WTC11 (cell line): ENCODE results near the gene NR0B2. TPM values are rescaled to one million over a fixed set of nuclear protein-coding genes. Genes with fewer than 3 reads are reported as not detected.

Source experiments
- ATAC-seq: fragments of 200-7000 bp; cut with Tn5 transposase; 2 replicates; pipeline ENCODE4 v1.10.0; 2021; ENCODE audit warnings: mild to moderate bottlenecking, moderate library complexity
- CTCF ChIA-PET: fragments of 300-600 bp; sonication (Branson Sonifier 250); formaldehyde crosslinking; loops from one replicate; lab custom pipeline; 2021; ENCODE audit warnings: antibody characterized with exemption; lab: Charles Lee
- POLR2A ChIA-PET: fragments of 350-600 bp; sonication (Branson Sonifier 250); formaldehyde crosslinking; loops from one replicate; lab custom pipeline; 2021; ENCODE audit warnings: antibody characterized with exemption; lab: Charles Lee
- DNase-seq: peaks from one replicate; pipeline ENCODE4 v3.0.0; 2021; ENCODE audit warnings: low spot score
- H3K27ac Mint-ChIP-seq: 2 replicates; pipeline ENCODE4 v1.8.0; 2021; ENCODE audit warnings: mixed read lengths
- H3K27me3 Mint-ChIP-seq: 2 replicates; pipeline ENCODE4 v1.8.0; 2021; ENCODE audit warnings: low read depth, mild to moderate bottlenecking, moderate library complexity, mixed read lengths
- H3K36me3 Mint-ChIP-seq: 2 replicates; pipeline ENCODE4 v1.8.0; 2021; ENCODE audit warnings: mixed read lengths
- H3K4me1 Mint-ChIP-seq: 2 replicates; pipeline ENCODE4 v1.8.0; 2022; ENCODE audit warnings: mixed read lengths
- H3K4me3 Mint-ChIP-seq: 2 replicates; pipeline ENCODE4 v1.8.0; 2021; ENCODE audit warnings: mild to moderate bottlenecking, moderate library complexity, mixed read lengths
- H3K9me3 Mint-ChIP-seq: 2 replicates; pipeline ENCODE4 v1.8.0; 2021; ENCODE audit warnings: mixed read lengths
- ATF1 ChIP-seq: sonication (generic); formaldehyde crosslinking; IDR thresholded peaks from 2 replicates; pipeline ENCODE4 v1.8.1; 2023; ENCODE audit warnings: mild to moderate bottlenecking, moderate library complexity, missing genetic modification reagents
- ELF4 ChIP-seq: sonication (generic); formaldehyde crosslinking; IDR thresholded peaks from 2 replicates; pipeline ENCODE4 v1.8.1; 2022; ENCODE audit warnings: low read depth, mild to moderate bottlenecking, moderate library complexity, missing genetic modification reagents
- GABPB1 ChIP-seq: sonication (generic); formaldehyde crosslinking; IDR thresholded peaks from 2 replicates; pipeline ENCODE4 v1.8.1; 2023; ENCODE audit warnings: mild to moderate bottlenecking, missing genetic modification reagents
- GRHL2 ChIP-seq: fragments of 250-450 bp; sonication (Bioruptor Pico); IDR thresholded peaks from 2 replicates; pipeline ENCODE4 v1.8.0; 2022; ENCODE audit warnings: mild to moderate bottlenecking, moderate library complexity; ENCODE audit not compliant: insufficient replicate concordance, severe bottlenecking
- IRF2 ChIP-seq: sonication (generic); formaldehyde crosslinking; IDR thresholded peaks from 2 replicates; pipeline ENCODE4 v1.8.0; 2022; ENCODE audit warnings: low read depth, missing genetic modification reagents, borderline replicate concordance
- JUN ChIP-seq: sonication (generic); formaldehyde crosslinking; IDR thresholded peaks from 2 replicates; pipeline ENCODE4 v1.8.0; 2023; ENCODE audit warnings: mild to moderate bottlenecking, missing genetic modification reagents
- MXD4 ChIP-seq: fragments of 250-450 bp; sonication (Bioruptor Pico); IDR thresholded peaks from 2 replicates; pipeline ENCODE4 v1.8.0; 2021; ENCODE audit warnings: mild to moderate bottlenecking, moderate library complexity, borderline replicate concordance
- NFE2L1 ChIP-seq: sonication (generic); formaldehyde crosslinking; IDR thresholded peaks from 2 replicates; pipeline ENCODE4 v1.8.1; 2023; ENCODE audit warnings: missing genetic modification reagents
- NR3C1 ChIP-seq: sonication (generic); formaldehyde crosslinking; conservative IDR thresholded peaks from 2 replicates; pipeline ENCODE4 v1.8.1; 2023; ENCODE audit warnings: low read depth, mild to moderate bottlenecking, missing genetic modification reagents
- OVOL2 ChIP-seq: fragments of 250-450 bp; sonication (Bioruptor Pico); IDR thresholded peaks from 2 replicates; pipeline ENCODE4 v1.9.0; 2021; ENCODE audit warnings: mild to moderate bottlenecking, borderline replicate concordance
- RORB ChIP-seq: fragments of 250-450 bp; sonication (Bioruptor Pico); IDR thresholded peaks from 2 replicates; pipeline ENCODE4 v1.9.0; 2021; ENCODE audit warnings: mild to moderate bottlenecking
- TEAD1 ChIP-seq: sonication (generic); formaldehyde crosslinking; IDR thresholded peaks from 2 replicates; pipeline ENCODE4 v1.8.0; 2022; ENCODE audit warnings: mild to moderate bottlenecking, missing genetic modification reagents
- TEAD4 ChIP-seq: sonication (generic); formaldehyde crosslinking; IDR thresholded peaks from 2 replicates; pipeline ENCODE4 v1.8.0; 2022; ENCODE audit warnings: mild to moderate bottlenecking, missing genetic modification reagents
- TP53 ChIP-seq: sonication (generic); formaldehyde crosslinking; IDR thresholded peaks from 2 replicates; pipeline ENCODE4 v1.8.1; 2023; ENCODE audit warnings: mild to moderate bottlenecking, missing genetic modification reagents
- ZNF138 ChIP-seq: sonication (generic); formaldehyde crosslinking; conservative IDR thresholded peaks from 2 replicates; pipeline ENCODE4 v1.8.1; 2022; ENCODE audit warnings: mild to moderate bottlenecking, moderate library complexity, missing genetic modification reagents
- ZNF263 ChIP-seq: sonication (generic); formaldehyde crosslinking; IDR thresholded peaks from 2 replicates; pipeline ENCODE4 v1.8.1; 2022; ENCODE audit warnings: low read depth, mild to moderate bottlenecking, moderate library complexity, missing genetic modification reagents
- ZNF532 ChIP-seq: fragments of 250-450 bp; sonication (Bioruptor Pico); IDR thresholded peaks from 2 replicates; pipeline ENCODE4 v1.9.0; 2021; ENCODE audit warnings: mild to moderate bottlenecking, borderline replicate concordance
- total RNA-seq: library from RNA; stranded (reverse); gene quantifications from 3 replicates; pipeline ENCODE4 v1.2.3, GENCODE V29; 2021
- TF ChIP-seq, protein P1 (sequence below): sonication (generic); formaldehyde crosslinking; conservative IDR thresholded peaks from 2 replicates; pipeline ENCODE4 v1.8.1; 2023; ENCODE audit warnings: mild to moderate bottlenecking, low read depth, missing genetic modification reagents, moderate library complexity
- TF ChIP-seq, protein P2 (sequence below): sonication (generic); formaldehyde crosslinking; IDR thresholded peaks from 2 replicates; pipeline ENCODE4 v1.8.0; 2023; ENCODE audit warnings: missing genetic modification reagents
- TF ChIP-seq, protein P3 (sequence below): sonication (generic); formaldehyde crosslinking; IDR thresholded peaks from 2 replicates; pipeline ENCODE4 v1.8.0; 2022; ENCODE audit warnings: missing genetic modification reagents
- TF ChIP-seq, protein P4 (sequence below): sonication (generic); formaldehyde crosslinking; IDR thresholded peaks from 2 replicates; pipeline ENCODE4 v1.8.1; 2022; ENCODE audit warnings: low read depth, mild to moderate bottlenecking, moderate library complexity, missing genetic modification reagents, borderline replicate concordance
- TF ChIP-seq, protein P5 (sequence below): sonication (generic); formaldehyde crosslinking; conservative IDR thresholded peaks from 2 replicates; pipeline ENCODE4 v1.8.1; 2022; ENCODE audit warnings: mild to moderate bottlenecking, missing genetic modification reagents
- TF ChIP-seq, protein P6 (sequence below): sonication (generic); formaldehyde crosslinking; IDR thresholded peaks from 2 replicates; pipeline ENCODE4 v1.8.1; 2022; ENCODE audit warnings: mild to moderate bottlenecking, missing genetic modification reagents, moderate library complexity, borderline replicate concordance

The NR0B2 gene
- total RNA-seq, 1 experiment from 2014 or later: not detected

- no peak for TF ChIP-seq GABPB1 (CRISPR knock-in tag)
- no peak for TF ChIP-seq ELF4 (CRISPR knock-in tag)
- no peak for TF ChIP-seq OVOL2 (CRISPR knock-in tag)
- TF ChIP-seq, protein P1, sequence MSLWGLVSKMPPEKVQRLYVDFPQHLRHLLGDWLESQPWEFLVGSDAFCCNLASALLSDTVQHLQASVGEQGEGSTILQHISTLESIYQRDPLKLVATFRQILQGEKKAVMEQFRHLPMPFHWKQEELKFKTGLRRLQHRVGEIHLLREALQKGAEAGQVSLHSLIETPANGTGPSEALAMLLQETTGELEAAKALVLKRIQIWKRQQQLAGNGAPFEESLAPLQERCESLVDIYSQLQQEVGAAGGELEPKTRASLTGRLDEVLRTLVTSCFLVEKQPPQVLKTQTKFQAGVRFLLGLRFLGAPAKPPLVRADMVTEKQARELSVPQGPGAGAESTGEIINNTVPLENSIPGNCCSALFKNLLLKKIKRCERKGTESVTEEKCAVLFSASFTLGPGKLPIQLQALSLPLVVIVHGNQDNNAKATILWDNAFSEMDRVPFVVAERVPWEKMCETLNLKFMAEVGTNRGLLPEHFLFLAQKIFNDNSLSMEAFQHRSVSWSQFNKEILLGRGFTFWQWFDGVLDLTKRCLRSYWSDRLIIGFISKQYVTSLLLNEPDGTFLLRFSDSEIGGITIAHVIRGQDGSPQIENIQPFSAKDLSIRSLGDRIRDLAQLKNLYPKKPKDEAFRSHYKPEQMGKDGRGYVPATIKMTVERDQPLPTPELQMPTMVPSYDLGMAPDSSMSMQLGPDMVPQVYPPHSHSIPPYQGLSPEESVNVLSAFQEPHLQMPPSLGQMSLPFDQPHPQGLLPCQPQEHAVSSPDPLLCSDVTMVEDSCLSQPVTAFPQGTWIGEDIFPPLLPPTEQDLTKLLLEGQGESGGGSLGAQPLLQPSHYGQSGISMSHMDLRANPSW (CRISPR knock-in tag): no peak
- TF ChIP-seq, protein P2, sequence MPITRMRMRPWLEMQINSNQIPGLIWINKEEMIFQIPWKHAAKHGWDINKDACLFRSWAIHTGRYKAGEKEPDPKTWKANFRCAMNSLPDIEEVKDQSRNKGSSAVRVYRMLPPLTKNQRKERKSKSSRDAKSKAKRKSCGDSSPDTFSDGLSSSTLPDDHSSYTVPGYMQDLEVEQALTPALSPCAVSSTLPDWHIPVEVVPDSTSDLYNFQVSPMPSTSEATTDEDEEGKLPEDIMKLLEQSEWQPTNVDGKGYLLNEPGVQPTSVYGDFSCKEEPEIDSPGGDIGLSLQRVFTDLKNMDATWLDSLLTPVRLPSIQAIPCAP (CRISPR knock-in tag): no peak
- TF ChIP-seq NR3C1 (CRISPR knock-in tag): no peak
- TF ChIP-seq TP53: no peak
- TF ChIP-seq TEAD1 (CRISPR knock-in tag): no peak
- no peak for TF ChIP-seq RORB
- TF ChIP-seq NFE2L1 (CRISPR knock-in tag): no peak
- no peak for TF ChIP-seq TEAD4
- TF ChIP-seq, protein P3, sequence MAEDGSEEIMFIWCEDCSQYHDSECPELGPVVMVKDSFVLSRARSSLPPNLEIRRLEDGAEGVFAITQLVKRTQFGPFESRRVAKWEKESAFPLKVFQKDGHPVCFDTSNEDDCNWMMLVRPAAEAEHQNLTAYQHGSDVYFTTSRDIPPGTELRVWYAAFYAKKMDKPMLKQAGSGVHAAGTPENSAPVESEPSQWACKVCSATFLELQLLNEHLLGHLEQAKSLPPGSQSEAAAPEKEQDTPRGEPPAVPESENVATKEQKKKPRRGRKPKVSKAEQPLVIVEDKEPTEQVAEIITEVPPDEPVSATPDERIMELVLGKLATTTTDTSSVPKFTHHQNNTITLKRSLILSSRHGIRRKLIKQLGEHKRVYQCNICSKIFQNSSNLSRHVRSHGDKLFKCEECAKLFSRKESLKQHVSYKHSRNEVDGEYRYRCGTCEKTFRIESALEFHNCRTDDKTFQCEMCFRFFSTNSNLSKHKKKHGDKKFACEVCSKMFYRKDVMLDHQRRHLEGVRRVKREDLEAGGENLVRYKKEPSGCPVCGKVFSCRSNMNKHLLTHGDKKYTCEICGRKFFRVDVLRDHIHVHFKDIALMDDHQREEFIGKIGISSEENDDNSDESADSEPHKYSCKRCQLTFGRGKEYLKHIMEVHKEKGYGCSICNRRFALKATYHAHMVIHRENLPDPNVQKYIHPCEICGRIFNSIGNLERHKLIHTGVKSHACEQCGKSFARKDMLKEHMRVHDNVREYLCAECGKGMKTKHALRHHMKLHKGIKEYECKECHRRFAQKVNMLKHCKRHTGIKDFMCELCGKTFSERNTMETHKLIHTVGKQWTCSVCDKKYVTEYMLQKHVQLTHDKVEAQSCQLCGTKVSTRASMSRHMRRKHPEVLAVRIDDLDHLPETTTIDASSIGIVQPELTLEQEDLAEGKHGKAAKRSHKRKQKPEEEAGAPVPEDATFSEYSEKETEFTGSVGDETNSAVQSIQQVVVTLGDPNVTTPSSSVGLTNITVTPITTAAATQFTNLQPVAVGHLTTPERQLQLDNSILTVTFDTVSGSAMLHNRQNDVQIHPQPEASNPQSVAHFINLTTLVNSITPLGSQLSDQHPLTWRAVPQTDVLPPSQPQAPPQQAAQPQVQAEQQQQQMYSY (CRISPR knock-in tag): no peak
- TF ChIP-seq JUN (CRISPR knock-in tag): no peak
- no peak for TF ChIP-seq ATF1 (CRISPR knock-in tag)
- TF ChIP-seq MXD4 (CRISPR knock-in tag): no peak
- no peak for TF ChIP-seq GRHL2 (CRISPR knock-in tag)
- Mint-ChIP-seq H3K4me3 (no peak overlapping the region), H3K4me1 (0 out of 2 replicates have a peak, but pooled peaks cover 3% of the 10 kb centered on the region), H3K27me3 (no peaks in the 10 kb centered on the region), H3K36me3 (peaks cover 40% of the 10 kb centered on the region), H3K9me3 (no peaks in the 10 kb centered on the region), H3K27ac (no peak overlapping the region)
- ChIA-PET CTCF (no interaction called here), POLR2A (no interaction called here)
- ATAC-seq: no peak
- DNase-seq: no peak
These were observed 34.0 kb downstream of the NR0B2 start for GRCh38 chr1:26879793-26880192.

DNA sequence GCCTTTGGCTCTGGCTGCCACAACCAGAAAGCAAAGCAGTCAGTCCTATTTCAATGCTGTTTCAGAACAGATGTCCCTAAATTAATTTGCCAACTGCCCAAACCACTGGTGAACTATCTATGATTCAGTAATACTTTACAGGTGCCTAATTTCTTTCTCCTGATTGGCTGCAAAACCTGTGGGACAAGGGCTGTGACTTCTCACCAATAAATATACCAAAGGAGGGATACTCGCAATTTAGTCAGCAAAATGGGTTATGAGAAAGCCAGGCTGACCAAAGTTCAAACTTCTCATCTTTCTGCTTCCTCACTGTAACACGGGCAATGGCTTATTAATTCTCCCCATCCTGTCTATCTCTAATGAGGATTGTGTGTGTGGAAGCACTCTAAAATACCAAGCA is 36.4 kb downstream of the NR0B2 start:
- ChIA-PET CTCF (interaction anchor here (1.4 to 2.9 kb wide), 4 partner anchors 10 to 20 kb away, joined by 9 to 23 read pairs (median 12); partner anchors contain the start of gene SFN), POLR2A (no interaction called here)
- Mint-ChIP-seq H3K9me3 (no peaks in the 10 kb centered on the region), H3K36me3 (peaks cover 17% of the 10 kb centered on the region), H3K4me3 (no peak overlapping the region), H3K27ac (no peak overlapping the region), H3K27me3 (no peaks in the 10 kb centered on the region), H3K4me1 (0 out of 2 replicates have a peak, but pooled peaks cover 3% of the 10 kb centered on the region)
- no peak for ATAC-seq
- no peak for DNase-seq
- TF ChIP-seq, protein P4, sequence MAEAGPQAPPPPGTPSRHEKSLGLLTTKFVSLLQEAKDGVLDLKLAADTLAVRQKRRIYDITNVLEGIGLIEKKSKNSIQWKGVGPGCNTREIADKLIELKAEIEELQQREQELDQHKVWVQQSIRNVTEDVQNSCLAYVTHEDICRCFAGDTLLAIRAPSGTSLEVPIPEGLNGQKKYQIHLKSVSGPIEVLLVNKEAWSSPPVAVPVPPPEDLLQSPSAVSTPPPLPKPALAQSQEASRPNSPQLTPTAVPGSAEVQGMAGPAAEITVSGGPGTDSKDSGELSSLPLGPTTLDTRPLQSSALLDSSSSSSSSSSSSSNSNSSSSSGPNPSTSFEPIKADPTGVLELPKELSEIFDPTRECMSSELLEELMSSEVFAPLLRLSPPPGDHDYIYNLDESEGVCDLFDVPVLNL (CRISPR knock-in tag): no peak
- TF ChIP-seq, protein P5, sequence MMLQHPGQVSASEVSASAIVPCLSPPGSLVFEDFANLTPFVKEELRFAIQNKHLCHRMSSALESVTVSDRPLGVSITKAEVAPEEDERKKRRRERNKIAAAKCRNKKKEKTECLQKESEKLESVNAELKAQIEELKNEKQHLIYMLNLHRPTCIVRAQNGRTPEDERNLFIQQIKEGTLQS (CRISPR knock-in tag): no peak
- TF ChIP-seq ZNF138 (no peak), IRF2 (CRISPR knock-in tag) (no peak), ZNF263 (CRISPR knock-in tag) (no peak), ZNF532 (CRISPR knock-in tag) (no peak)
- TF ChIP-seq, protein P6, sequence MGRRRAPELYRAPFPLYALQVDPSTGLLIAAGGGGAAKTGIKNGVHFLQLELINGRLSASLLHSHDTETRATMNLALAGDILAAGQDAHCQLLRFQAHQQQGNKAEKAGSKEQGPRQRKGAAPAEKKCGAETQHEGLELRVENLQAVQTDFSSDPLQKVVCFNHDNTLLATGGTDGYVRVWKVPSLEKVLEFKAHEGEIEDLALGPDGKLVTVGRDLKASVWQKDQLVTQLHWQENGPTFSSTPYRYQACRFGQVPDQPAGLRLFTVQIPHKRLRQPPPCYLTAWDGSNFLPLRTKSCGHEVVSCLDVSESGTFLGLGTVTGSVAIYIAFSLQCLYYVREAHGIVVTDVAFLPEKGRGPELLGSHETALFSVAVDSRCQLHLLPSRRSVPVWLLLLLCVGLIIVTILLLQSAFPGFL (CRISPR knock-in tag): no peak
